Parathyroid adenoma (tissue), 2 donors: ENCODE measurements around the gene SIPA1L3.
A peak's percentile ranks its signal among the peaks of the same experiment; 100 is the strongest.

Experiments used
- H2AFZ ChIP-seq: fragments of 300-600 bp; sonication (generic); one replicate; pipeline ENCODE4 v1.7.0; 2017; ENCODE audit warnings: antibody characterized with exemption, mild to moderate bottlenecking
- H3K27ac ChIP-seq: fragments of 300-600 bp; sonication (generic); one replicate; pipeline ENCODE4 v1.7.0; 2017
- H3K27me3 ChIP-seq: fragments of 300-600 bp; sonication (generic); one replicate; pipeline ENCODE4 v1.7.0; 2017; ENCODE audit warnings: low read length; ENCODE audit not compliant: control insufficient read depth, insufficient read depth
- H3K36me3 ChIP-seq: fragments of 300-600 bp; sonication (generic); one replicate; pipeline ENCODE4 v1.7.0; 2017; ENCODE audit warnings: low read length; ENCODE audit not compliant: control insufficient read depth, insufficient read depth
- H3K4me1 ChIP-seq: fragments of 300-600 bp; sonication (generic); one replicate; pipeline ENCODE4 v1.7.0; 2017; ENCODE audit warnings: control low read depth
- H3K4me2 ChIP-seq: fragments of 300-600 bp; sonication (generic); one replicate; pipeline ENCODE4 v1.7.0; 2017; ENCODE audit warnings: low read length
- H3K4me3 ChIP-seq: fragments of 300-600 bp; sonication (generic); one replicate; pipeline ENCODE4 v1.7.0; 2017; ENCODE audit warnings: low read depth, low read length
- H3K79me2 ChIP-seq: fragments of 300-600 bp; sonication (generic); one replicate; pipeline ENCODE4 v1.7.0; 2017; ENCODE audit warnings: control low read depth
- H3K9ac ChIP-seq: fragments of 300-600 bp; sonication (generic); one replicate; pipeline ENCODE4 v1.7.0; 2017; ENCODE audit warnings: mild to moderate bottlenecking
- H3K9me3 ChIP-seq: fragments of 300-600 bp; sonication (generic); one replicate; pipeline ENCODE4 v1.7.0; 2017; ENCODE audit warnings: low read length; ENCODE audit not compliant: control insufficient read depth
- CTCF ChIP-seq: fragments of 300-600 bp; sonication (generic); IDR thresholded peaks from one replicate; pipeline ENCODE4 v1.7.0; 2017; ENCODE audit warnings: antibody characterized with exemption, mild to moderate bottlenecking
- donor health status: primary hyperparathyroidism.

The SIPA1L3 gene

DNA sequence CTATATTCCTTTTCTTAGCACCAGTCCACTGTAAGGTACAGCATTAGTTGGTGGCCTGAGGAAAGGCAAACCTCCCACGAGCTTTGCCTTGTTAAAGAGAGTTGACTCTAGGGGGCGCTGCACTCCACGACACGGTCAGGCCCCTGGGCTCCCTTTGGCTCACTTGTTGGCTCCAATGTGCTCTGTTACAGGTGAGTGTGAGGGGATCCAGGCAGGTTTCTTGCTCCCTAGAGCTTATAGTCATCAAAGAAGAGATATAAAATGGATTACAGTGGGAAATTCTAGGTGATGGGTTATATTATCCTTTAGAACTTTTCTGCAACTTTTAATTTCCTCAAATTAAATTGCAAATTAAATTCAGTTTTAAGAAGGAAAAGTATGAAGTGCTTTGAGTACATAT is 4.3 kb upstream of the SIPA1L3 start:
- no peak overlapping the region for H3K27ac ChIP-seq
- no peak overlapping the region for H3K9ac ChIP-seq
- no peak overlapping the region for H3K4me3 ChIP-seq
- H2AFZ ChIP-seq: no peak overlapping the region
- H3K27me3 ChIP-seq: no peaks in the 10 kb centered on the region
- no peaks in the 10 kb centered on the region for H3K4me1 ChIP-seq
- no peaks in the 10 kb centered on the region for H3K9me3 ChIP-seq
- peaks cover under 1% of the 10 kb centered on the region for H3K79me2 ChIP-seq
- no peak overlapping the region for H3K4me2 ChIP-seq
- peak; percentile 80 for TF ChIP-seq CTCF
- no peaks in the 10 kb centered on the region for H3K36me3 ChIP-seq

GRCh38 chr19:37903096-37903495 is 3.9 kb upstream of the SIPA1L3 start:
- Histone ChIP-seq H3K36me3 (no peaks in the 10 kb centered on the region), H3K4me2 (no peak overlapping the region), H3K9me3 (no peaks in the 10 kb centered on the region), H2AFZ (no peak overlapping the region), H3K4me1 (peaks cover 2% of the 10 kb centered on the region), H3K27me3 (no peaks in the 10 kb centered on the region), H3K27ac (no peak overlapping the region), H3K4me3 (no peak overlapping the region), H3K9ac (no peak overlapping the region), H3K79me2 (peaks cover 5% of the 10 kb centered on the region)
- TF ChIP-seq CTCF: no peak

DNA sequence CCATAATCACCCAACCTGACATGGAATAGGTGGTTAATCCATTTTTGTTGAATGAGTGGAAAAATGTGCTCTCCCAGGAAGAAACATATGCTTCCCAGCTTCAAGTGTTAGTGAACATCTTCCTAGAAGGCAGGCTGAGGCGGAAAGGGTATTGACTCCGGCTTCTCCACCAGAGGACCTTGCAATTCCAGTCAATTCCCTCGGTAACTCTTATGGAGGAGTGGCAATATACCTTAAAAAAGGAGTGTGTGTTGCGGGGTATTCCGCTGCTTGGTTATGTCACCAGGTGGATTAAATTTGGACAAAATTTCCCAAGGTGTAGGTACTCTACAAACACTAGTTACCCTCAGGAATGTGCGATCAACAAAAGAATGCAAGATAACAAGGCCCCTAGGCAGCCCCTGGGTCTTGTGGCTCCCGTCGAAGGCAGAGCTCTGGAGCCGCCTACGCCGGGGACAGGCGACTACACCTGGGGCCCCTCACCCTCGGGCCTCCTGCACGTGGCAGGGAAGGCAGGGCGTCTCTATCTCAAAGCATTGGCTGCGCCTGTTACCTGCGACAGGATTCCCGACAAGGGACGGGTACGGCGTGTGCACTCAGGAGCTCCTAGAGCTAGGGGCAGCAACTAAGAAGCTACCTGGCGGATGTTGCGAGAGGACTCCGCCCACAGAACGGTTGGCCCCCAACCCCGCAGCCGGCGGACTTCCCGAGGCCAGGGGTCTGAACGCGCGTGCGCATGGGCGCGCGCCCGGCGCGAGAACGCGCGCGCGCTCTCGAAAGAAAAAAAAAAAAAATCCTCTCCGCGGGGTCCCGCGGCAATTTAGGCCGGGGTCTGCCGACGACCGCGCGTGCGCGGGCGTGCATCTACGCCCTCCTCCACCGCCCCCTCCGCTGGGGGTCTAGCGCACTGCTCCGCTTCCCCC is 801 bp upstream of the SIPA1L3 start, which contains the start of gene WDR87:
Gene WDR87, minus strand, starts transcription at position 649 of the 923 bp plus-strand sequence. CDS start 8,355 bp downstream, outside the sequence.
- TF ChIP-seq CTCF: no peak
- Histone ChIP-seq H3K9me3 (no peaks in the 10 kb centered on the region), H3K4me2 (peak within 1 kb of the TSS; percentile 93), H2AFZ (peak within 1 kb of the TSS; percentile 98), H3K36me3 (no peaks in the 10 kb centered on the region), H3K9ac (peak within 1 kb of the TSS; percentile 41), H3K4me1 (peaks cover 3% of the 10 kb centered on the region), H3K27ac (peak within 1 kb of the TSS; percentile 57), H3K27me3 (no peaks in the 10 kb centered on the region), H3K4me3 (peak within 1 kb of the TSS; percentile 81), H3K79me2 (peaks cover 11% of the 10 kb centered on the region)

DNA sequence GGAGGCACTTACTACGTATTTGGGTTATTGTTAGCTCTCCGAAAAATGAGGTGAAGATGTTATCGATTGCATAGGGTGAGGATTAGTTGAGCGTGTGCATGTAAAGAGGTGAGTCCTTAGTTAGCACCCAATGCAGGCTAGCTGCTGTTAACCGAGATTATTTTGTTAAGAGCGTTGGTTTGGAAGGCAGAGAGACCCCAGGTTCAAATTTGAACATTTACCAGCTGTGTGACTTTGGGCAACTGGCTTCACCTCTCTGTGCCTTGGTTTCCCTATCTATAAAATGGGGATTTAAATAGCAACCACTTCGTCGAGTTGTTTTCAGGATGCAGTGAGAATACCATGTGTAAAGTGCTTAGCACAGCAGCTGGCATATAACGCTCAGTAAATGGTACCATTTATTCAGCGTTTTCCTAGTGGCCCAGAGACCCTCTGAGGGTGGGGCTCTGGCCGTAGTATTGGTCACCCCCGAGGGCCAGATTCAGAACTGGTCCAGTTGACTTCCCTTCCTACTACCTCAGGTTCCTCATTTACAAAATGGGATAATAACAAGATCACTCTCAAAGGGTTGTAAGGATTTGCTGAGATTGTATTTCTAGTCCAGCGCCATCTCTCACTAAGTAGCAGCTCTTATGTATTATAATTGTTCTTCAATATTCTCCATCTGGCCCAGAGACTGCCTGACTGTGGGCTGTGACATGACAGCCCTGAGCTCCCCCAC is 887 bp downstream of the SIPA1L3 start:
- Histone ChIP-seq H3K27ac (no peak overlapping the region), H3K9me3 (no peaks in the 10 kb centered on the region), H3K4me3 (peak overlapping the region; percentile 81), H3K9ac (no peak overlapping the region), H3K27me3 (no peaks in the 10 kb centered on the region), H3K4me1 (peaks cover 3% of the 10 kb centered on the region), H3K36me3 (no peaks in the 10 kb centered on the region), H3K79me2 (peaks cover 11% of the 10 kb centered on the region), H3K4me2 (peak overlapping the region; percentile 54), H2AFZ (peak overlapping the region; percentile 98)
- TF ChIP-seq CTCF: no peak
